GM18519 (cell line): ENCODE measurements around the gene PEAK3.
A peak's percentile ranks its signal among the peaks of the same experiment; 100 is the strongest.

Experiments
- ATAC-seq: cut with Tn5 transposase; IDR thresholded peaks from one replicate; pipeline ENCODE4 v1.9.1; 2021; ENCODE audit warnings: mild to moderate bottlenecking, moderate library complexity; ENCODE audit not compliant: unreplicated experiment, low FRiP score

PEAK3 gene

GRCh38 chr19:2274185-2274711 is 7.7 kb downstream of the PEAK3 start:
- ATAC-seq, result no peak

- no peak for ATAC-seq
Measured at GRCh38 chr19:2273356-2274184, 8.4 kb downstream of the PEAK3 start.

GRCh38 chr19:2271234-2272103 is 10.5 kb downstream of the PEAK3 start:
- ATAC-seq, result no peak

- ATAC-seq, result no peak
Measured at GRCh38 chr19:2270423-2271233, 11.3 kb downstream of the PEAK3 start.

GRCh38 chr19:2270157-2270422 is 11.9 kb downstream of the PEAK3 start:
- ATAC-seq, result no peak

GRCh38 chr19:2269244-2270156 is 12.5 kb downstream of the PEAK3 start:
- peak; percentile 53 for ATAC-seq

GRCh38 chr19:2268861-2269243 is 13.1 kb downstream of the PEAK3 start:
- no peak for ATAC-seq

- ATAC-seq, result no peak
Measured at GRCh38 chr19:2268480-2268830, 13.5 kb downstream of the PEAK3 start.

- ATAC-seq, result no peak
Measured at GRCh38 chr19:2266183-2266993, 15.6 kb downstream of the PEAK3 start.

- no peak for ATAC-seq
Measured at GRCh38 chr19:2261438-2262172, 20.4 kb downstream of the PEAK3 start.

GRCh38 chr19:2260341-2260805 is 21.6 kb downstream of the PEAK3 start:
- ATAC-seq, result no peak

GRCh38 chr19:2259336-2259735 is 22.6 kb downstream of the PEAK3 start:
- ATAC-seq, result no peak

GRCh38 chr19:2255982-2256685 is 25.8 kb downstream of the PEAK3 start, which contains the start of gene JSRP1:
Gene JSRP1 (minus strand): TSS chr19:2256417. CDS start chr19:2255314, 1,103 bp downstream.
- no peak for ATAC-seq

GRCh38 chr19:2255112-2255845 is 26.7 kb downstream of the PEAK3 start:
- ATAC-seq, result no peak

GRCh38 chr19:2254064-2254872 is 27.7 kb downstream of the PEAK3 start:
- no peak for ATAC-seq
